Neural cell (in vitro differentiated cells): ENCODE measurements around the gene EIF2B4. TPM values are rescaled to one million over a fixed set of nuclear protein-coding genes. Genes with fewer than 3 reads are reported as not detected.
A peak's percentile ranks its signal among the peaks of the same experiment; 100 is the strongest.

Experiments
- H2AFZ ChIP-seq: fragments of 200-600, 300-800 bp; sonication (generic), shearing (Covaris generic); 2 replicates; pipeline ENCODE4 v1.6.0; 2014; ENCODE audit warnings: low read depth, mild to moderate bottlenecking, antibody characterized with exemption, low read length, moderate library complexity
- H3F3A ChIP-seq: fragments of 200-600 bp; shearing (Covaris generic); 2 replicates; pipeline ENCODE4 v1.6.1; 2016; ENCODE audit warnings: mild to moderate bottlenecking, moderate library complexity, mixed read lengths, antibody characterized with exemption, low read length; ENCODE audit not compliant: insufficient read depth, poor library complexity, severe bottlenecking
- H3K27ac ChIP-seq: fragments of 200-600, 300-800 bp; sonication (generic), shearing (Covaris generic); 2 replicates; pipeline ENCODE4 v1.5.1; 2014; ENCODE audit warnings: mild to moderate bottlenecking, low read length, moderate library complexity
- H3K27me3 ChIP-seq: fragments of 300-800, 200-600 bp; sonication (generic), shearing (Covaris generic); 2 replicates; pipeline ENCODE4 v1.6.0; 2014; ENCODE audit warnings: mild to moderate bottlenecking, low read depth, low read length, moderate library complexity; ENCODE audit not compliant: insufficient read depth
- H3K36me3 ChIP-seq: fragments of 300-800, 200-600 bp; sonication (generic), shearing (Covaris generic); 2 replicates; pipeline ENCODE4 v1.5.1; 2014; ENCODE audit warnings: mild to moderate bottlenecking, antibody characterized with exemption, low read length, moderate library complexity; ENCODE audit not compliant: insufficient read depth
- H3K4me2 ChIP-seq: fragments of 300-800, 200-600 bp; sonication (generic), shearing (Covaris generic); 2 replicates; pipeline ENCODE4 v1.6.0; 2014; ENCODE audit warnings: mild to moderate bottlenecking, low read length
- H3K4me3 ChIP-seq: fragments of 300-800, 200-600 bp; sonication (generic), shearing (Covaris generic); 2 replicates; pipeline ENCODE4 v1.5.1; 2014; ENCODE audit warnings: mild to moderate bottlenecking, low read length, moderate library complexity
- H3K79me2 ChIP-seq: fragments of 200-600 bp; shearing (Covaris generic); replicated peaks from 2 replicates; pipeline ENCODE4 v1.6.0; 2014; ENCODE audit warnings: mild to moderate bottlenecking, low read length, moderate library complexity; ENCODE audit not compliant: insufficient read depth
- H3K9ac ChIP-seq: fragments of 300-800, 200-600 bp; sonication (generic), shearing (Covaris generic); 2 replicates; pipeline ENCODE4 v1.6.1; 2016; ENCODE audit warnings: mild to moderate bottlenecking, low read length, mixed read lengths
- H3K9me2 ChIP-seq: fragments of 200-600 bp; shearing (Covaris generic); 2 replicates; pipeline ENCODE4 v1.6.1; 2016; ENCODE audit warnings: mild to moderate bottlenecking, low read length, mixed read lengths; ENCODE audit not compliant: insufficient read depth
- H3K9me3 ChIP-seq: fragments of 200-600, 300-800 bp; sonication (generic), shearing (Covaris generic); 2 replicates; pipeline ENCODE4 v1.6.1; 2016; ENCODE audit warnings: mild to moderate bottlenecking, mixed run types, low read length, moderate library complexity, mixed read lengths
- H4K20me1 ChIP-seq: fragments of 200-600 bp; shearing (Covaris generic); 2 replicates; pipeline ENCODE4 v1.6.1; 2016; ENCODE audit warnings: mild to moderate bottlenecking, mixed run types; ENCODE audit not compliant: insufficient read depth
- EP300 ChIP-seq: fragments of 450-650 bp; conservative IDR thresholded peaks from 2 replicates; pipeline ENCODE4 v1.6.1; 2014; ENCODE audit warnings: antibody characterized with exemption, mild to moderate bottlenecking, moderate library complexity; ENCODE audit not compliant: poor library complexity, severe bottlenecking
- EZH2 ChIP-seq: fragments of 200-600, 300-800 bp; shearing (Covaris generic), sonication (generic); IDR thresholded peaks from 2 replicates; pipeline ENCODE4 v1.6.1; 2014; ENCODE audit warnings: antibody characterized with exemption, low read length, borderline replicate concordance, mild to moderate bottlenecking; ENCODE audit not compliant: insufficient read depth, poor library complexity, severe bottlenecking
- MXI1 ChIP-seq: fragments of 450-650 bp; conservative IDR thresholded peaks from 2 replicates; pipeline ENCODE4 v1.6.1; 2014; ENCODE audit warnings: antibody characterized with exemption, mild to moderate bottlenecking; ENCODE audit not compliant: poor library complexity, severe bottlenecking
- POLR2AphosphoS5 ChIP-seq: IDR thresholded peaks from 2 replicates; pipeline ENCODE4 v1.6.1; 2012
- RAD21 ChIP-seq: fragments of 450-650 bp; conservative IDR thresholded peaks from 2 replicates; pipeline ENCODE4 v1.6.1; 2014; ENCODE audit warnings: antibody characterized with exemption, mild to moderate bottlenecking, moderate library complexity
- SMC3 ChIP-seq: fragments of 450-650 bp; conservative IDR thresholded peaks from 2 replicates; pipeline ENCODE4 v1.6.1; 2014; ENCODE audit warnings: antibody characterized with exemption, mild to moderate bottlenecking, moderate library complexity; ENCODE audit not compliant: poor library complexity
- TAF1 ChIP-seq: IDR thresholded peaks from 2 replicates; pipeline ENCODE4 v1.6.1; 2012; ENCODE audit warnings: low read depth
- polyA plus RNA-seq: library from polyadenylated mRNA; depleted of rRNA; stranded (reverse); fragments of >200 nt; gene quantifications from 2 replicates; pipeline ENCODE4 v1.2.3, GENCODE V29; 2014
- TF ChIP-seq, protein P1 (sequence below): IDR thresholded peaks from 2 replicates; pipeline ENCODE4 v1.6.1; 2012; ENCODE audit warnings: borderline replicate concordance
- TF ChIP-seq, protein P2 (sequence below): fragments of 450-650 bp; IDR thresholded peaks from 2 replicates; pipeline ENCODE4 v1.5.1; 2014; ENCODE audit warnings: antibody characterized with exemption, mild to moderate bottlenecking, moderate library complexity; ENCODE audit not compliant: poor library complexity, severe bottlenecking

EIF2B4 gene
- polyA plus RNA-seq, 1 donor from 2014 or later: 43.7 TPM

DNA sequence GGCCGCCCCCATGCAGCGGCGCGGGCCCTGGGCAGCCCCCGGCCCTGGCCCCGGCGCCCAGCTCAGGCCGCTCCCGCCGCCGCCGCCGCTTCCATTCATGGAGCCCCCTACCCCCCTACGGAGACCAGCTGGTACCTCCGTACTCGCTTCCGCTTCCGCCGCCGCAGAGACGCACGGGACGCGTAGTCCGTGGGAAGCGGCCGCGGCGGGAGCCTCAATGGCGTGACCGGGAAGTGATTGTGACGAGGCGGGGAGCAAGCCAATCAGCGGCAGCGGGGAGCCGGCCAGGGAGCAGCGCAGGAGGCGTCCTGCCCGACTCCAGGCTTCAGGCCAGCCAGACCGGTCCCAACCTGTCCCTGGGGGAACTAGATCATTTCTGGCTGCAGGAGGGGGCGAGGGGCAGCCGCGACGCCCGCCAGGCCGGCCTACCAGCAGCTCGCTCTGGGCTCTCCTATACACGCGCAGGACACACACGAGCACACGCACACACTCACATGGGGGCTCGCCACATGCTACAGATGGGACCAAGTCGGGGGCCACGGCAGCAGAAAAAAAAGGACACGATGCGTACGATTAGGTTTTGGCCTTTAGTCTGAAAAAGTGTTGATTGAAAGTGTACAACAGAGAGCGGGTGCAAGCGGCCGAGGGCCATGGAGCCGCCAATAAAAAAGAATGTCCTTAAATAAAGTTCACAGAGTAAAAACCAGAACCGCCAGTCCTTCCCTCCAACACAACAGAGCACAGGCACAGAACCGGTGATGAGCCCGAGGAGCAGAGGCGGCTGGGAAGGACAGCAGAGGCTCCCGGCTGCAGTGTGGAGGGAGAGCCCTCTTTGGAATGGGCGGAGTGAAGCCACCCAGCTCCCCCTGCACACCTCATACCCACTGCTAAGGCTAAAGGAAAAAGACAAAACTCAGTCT lies 10.7 kb upstream of the EIF2B4 start, which contains the start of gene ZNF513:
TSS of gene ZNF513 (minus strand) at position 109 of the 920 bp plus-strand sequence. CDS start 208 bp downstream, outside the sequence.
- no peaks in the 10 kb centered on the region for H3K36me3 ChIP-seq

DNA sequence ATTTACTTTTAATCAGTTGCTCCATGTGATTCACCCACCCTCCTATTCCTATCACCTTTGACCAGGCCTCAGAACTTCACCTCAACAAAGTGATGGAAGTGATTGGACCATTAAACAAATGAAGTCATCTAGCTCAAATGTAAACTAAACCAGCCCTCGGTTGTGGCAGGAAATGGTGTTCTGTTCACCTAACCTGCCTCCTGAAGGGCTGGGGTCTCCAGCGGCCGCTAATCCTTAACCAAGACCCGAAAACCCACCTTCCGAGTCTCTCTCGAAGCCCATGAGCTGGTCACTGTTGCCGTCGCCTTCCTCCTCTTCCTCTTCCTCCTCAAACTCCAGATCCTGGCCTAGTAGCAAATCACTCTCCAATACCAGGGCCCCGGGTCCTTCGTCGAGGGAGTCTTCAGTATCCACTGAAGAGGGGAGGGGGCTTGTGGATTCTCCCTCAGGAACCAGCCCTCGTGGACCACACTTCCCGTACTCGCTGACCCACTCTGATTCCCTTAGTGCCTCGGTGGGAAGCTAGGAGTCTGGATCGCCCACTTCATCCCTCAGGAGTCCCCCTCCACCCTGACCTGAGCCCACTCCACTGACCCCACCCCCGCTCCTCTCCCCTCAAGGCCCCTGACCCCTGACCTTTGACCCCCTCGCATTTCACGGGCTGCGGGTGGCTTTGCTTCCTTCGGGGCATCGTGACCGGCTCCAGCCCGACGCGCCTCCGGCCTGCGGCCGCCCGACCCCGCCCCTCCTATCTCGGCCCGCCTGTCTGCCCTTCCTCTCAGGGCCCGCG lies 9.9 kb upstream of the EIF2B4 start:
- Histone ChIP-seq H3K9me2 (no peaks in the 10 kb centered on the region), H3K27ac (peak overlapping the region; percentile 69), H3K9me3 (no peaks in the 10 kb centered on the region), H3F3A (no peaks in the 10 kb centered on the region), H4K20me1 (no peaks in the 10 kb centered on the region), H3K4me3 (peak overlapping the region; percentile 72), H3K79me2 (peaks cover 12% of the 10 kb centered on the region), H3K4me2 (peak overlapping the region; percentile 91), H3K36me3 (no peaks in the 10 kb centered on the region), H3K9ac (peak overlapping the region; percentile 84), H2AFZ (peak overlapping the region; percentile 42), H3K27me3 (no peaks in the 10 kb centered on the region)
- TF ChIP-seq POLR2AphosphoS5 (no peak), EP300 (no peak), RAD21 (no peak), SMC3 (no peak)
- TF ChIP-seq, protein P1, sequence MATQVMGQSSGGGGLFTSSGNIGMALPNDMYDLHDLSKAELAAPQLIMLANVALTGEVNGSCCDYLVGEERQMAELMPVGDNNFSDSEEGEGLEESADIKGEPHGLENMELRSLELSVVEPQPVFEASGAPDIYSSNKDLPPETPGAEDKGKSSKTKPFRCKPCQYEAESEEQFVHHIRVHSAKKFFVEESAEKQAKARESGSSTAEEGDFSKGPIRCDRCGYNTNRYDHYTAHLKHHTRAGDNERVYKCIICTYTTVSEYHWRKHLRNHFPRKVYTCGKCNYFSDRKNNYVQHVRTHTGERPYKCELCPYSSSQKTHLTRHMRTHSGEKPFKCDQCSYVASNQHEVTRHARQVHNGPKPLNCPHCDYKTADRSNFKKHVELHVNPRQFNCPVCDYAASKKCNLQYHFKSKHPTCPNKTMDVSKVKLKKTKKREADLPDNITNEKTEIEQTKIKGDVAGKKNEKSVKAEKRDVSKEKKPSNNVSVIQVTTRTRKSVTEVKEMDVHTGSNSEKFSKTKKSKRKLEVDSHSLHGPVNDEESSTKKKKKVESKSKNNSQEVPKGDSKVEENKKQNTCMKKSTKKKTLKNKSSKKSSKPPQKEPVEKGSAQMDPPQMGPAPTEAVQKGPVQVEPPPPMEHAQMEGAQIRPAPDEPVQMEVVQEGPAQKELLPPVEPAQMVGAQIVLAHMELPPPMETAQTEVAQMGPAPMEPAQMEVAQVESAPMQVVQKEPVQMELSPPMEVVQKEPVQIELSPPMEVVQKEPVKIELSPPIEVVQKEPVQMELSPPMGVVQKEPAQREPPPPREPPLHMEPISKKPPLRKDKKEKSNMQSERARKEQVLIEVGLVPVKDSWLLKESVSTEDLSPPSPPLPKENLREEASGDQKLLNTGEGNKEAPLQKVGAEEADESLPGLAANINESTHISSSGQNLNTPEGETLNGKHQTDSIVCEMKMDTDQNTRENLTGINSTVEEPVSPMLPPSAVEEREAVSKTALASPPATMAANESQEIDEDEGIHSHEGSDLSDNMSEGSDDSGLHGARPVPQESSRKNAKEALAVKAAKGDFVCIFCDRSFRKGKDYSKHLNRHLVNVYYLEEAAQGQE: no peak
- TF ChIP-seq, protein P2, sequence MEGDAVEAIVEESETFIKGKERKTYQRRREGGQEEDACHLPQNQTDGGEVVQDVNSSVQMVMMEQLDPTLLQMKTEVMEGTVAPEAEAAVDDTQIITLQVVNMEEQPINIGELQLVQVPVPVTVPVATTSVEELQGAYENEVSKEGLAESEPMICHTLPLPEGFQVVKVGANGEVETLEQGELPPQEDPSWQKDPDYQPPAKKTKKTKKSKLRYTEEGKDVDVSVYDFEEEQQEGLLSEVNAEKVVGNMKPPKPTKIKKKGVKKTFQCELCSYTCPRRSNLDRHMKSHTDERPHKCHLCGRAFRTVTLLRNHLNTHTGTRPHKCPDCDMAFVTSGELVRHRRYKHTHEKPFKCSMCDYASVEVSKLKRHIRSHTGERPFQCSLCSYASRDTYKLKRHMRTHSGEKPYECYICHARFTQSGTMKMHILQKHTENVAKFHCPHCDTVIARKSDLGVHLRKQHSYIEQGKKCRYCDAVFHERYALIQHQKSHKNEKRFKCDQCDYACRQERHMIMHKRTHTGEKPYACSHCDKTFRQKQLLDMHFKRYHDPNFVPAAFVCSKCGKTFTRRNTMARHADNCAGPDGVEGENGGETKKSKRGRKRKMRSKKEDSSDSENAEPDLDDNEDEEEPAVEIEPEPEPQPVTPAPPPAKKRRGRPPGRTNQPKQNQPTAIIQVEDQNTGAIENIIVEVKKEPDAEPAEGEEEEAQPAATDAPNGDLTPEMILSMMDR: no peak

More for the DNA sequence above, 10.7 kb upstream of the EIF2B4 start, which contains the start of gene ZNF513:
- TF ChIP-seq TAF1 (peak; percentile 58), EP300 (peak; percentile 72), RAD21 (no peak), POLR2AphosphoS5 (peak; percentile 82), SMC3 (no peak), MXI1 (peak; percentile 71), EZH2 (no peak)
- TF ChIP-seq, protein P2: peak; percentile 19
- TF ChIP-seq, protein P1: no peak
- Histone ChIP-seq H2AFZ (peak within 1 kb of the TSS; percentile 59), H3K27ac (peak within 1 kb of the TSS; percentile 82), H3K9me3 (no peaks in the 10 kb centered on the region), H3K4me2 (peak within 1 kb of the TSS; percentile 91), H3K9me2 (no peaks in the 10 kb centered on the region), H3K9ac (peak within 1 kb of the TSS; percentile 84), H3K4me3 (peak within 1 kb of the TSS; percentile 72), H3F3A (no peaks in the 10 kb centered on the region), H3K27me3 (no peaks in the 10 kb centered on the region), H3K79me2 (peaks cover 12% of the 10 kb centered on the region), H4K20me1 (no peaks in the 10 kb centered on the region)
